IMR-90 (cell line): ENCODE measurements around the gene DGKB. TPM values are rescaled to one million over a fixed set of nuclear protein-coding genes. Genes with fewer than 3 reads are reported as not detected.

Experiments
- ATAC-seq: fragments of 200-7000 bp; cut with Tn5 transposase; 2 replicates; pipeline ENCODE4 v1.9.1; 2020; ENCODE audit warnings: low read depth, mild to moderate bottlenecking, moderate library complexity
- BruUV-seq: library from RNA; stranded (reverse); fragments of 400-500 nt; replicated peaks from 2 replicates; lab custom pipeline; 2021; lab: Mats Ljungman, UMichigan
- CTCF ChIA-PET: fragments of 300-600 bp; formaldehyde crosslinking; extraction: SDS; loops from one replicate; lab custom pipeline; 2021; ENCODE audit warnings: antibody characterized with exemption; lab: Yijun Ruan, JAX
- POLR2A ChIA-PET: fragments of 300-600 bp; sonication (Branson Sonifier 250); formaldehyde crosslinking; loops from one replicate; lab custom pipeline; 2022; ENCODE audit warnings: antibody characterized with exemption; ENCODE audit not compliant: unreplicated experiment; lab: Charles Lee
- DNase-seq: peaks from one replicate; pipeline ENCODE4 v3.0.0; 2013
- H2AFZ ChIP-seq: replicated peaks from 2 replicates; pipeline ENCODE3; 2013; ENCODE audit warnings: low read length, mild to moderate bottlenecking; ENCODE audit not compliant: poor library complexity
- H2AK5ac ChIP-seq: 2 replicates; pipeline ENCODE4 v1.6.1; 2013; ENCODE audit warnings: low read depth, low read length, inconsistent platforms
- H2AK9ac ChIP-seq: replicated peaks from 2 replicates; pipeline ENCODE3; 2013; ENCODE audit warnings: mild to moderate bottlenecking, low read depth, low read length, moderate library complexity; ENCODE audit not compliant: poor library complexity
- H2BK120ac ChIP-seq: 2 replicates; pipeline ENCODE4 v1.6.1; 2013; ENCODE audit warnings: low read depth, low read length, inconsistent platforms
- H2BK15ac ChIP-seq: 3 replicates; pipeline ENCODE4 v1.6.1; 2013; ENCODE audit warnings: low read depth, low read length, inconsistent platforms
- H2BK20ac ChIP-seq: 2 replicates; pipeline ENCODE4 v1.6.1; 2013; ENCODE audit warnings: low read depth, mild to moderate bottlenecking, inconsistent platforms, low read length, moderate library complexity
- H2BK5ac ChIP-seq: 2 replicates; pipeline ENCODE4 v1.6.1; 2013; ENCODE audit warnings: mild to moderate bottlenecking, low read depth, low read length, inconsistent platforms; ENCODE audit not compliant: poor library complexity, severe bottlenecking
- H3K14ac ChIP-seq: replicated peaks from 2 replicates; pipeline ENCODE4 v1.6.1; 2013; ENCODE audit warnings: low read depth, low read length, inconsistent platforms
- H3K18ac ChIP-seq: 2 replicates; pipeline ENCODE4 v1.6.1; 2013; ENCODE audit warnings: low read depth, low read length, control low read depth
- H3K23ac ChIP-seq: 2 replicates; pipeline ENCODE4 v1.6.1; 2013; ENCODE audit warnings: low read depth, low read length, inconsistent platforms
- H3K27ac ChIP-seq: 2 replicates; pipeline ENCODE4 v1.5.1; 2013; ENCODE audit warnings: mild to moderate bottlenecking, control low read depth, low read length; ENCODE audit not compliant: insufficient read depth
- H3K27me3 ChIP-seq: 2 replicates; pipeline ENCODE4 v1.6.1; 2013; ENCODE audit warnings: low read length; ENCODE audit not compliant: control insufficient read depth, insufficient read depth
- H3K36me3 ChIP-seq: 2 replicates; pipeline ENCODE4 v1.6.1; 2013; ENCODE audit warnings: low read length, mixed read lengths; ENCODE audit not compliant: control insufficient read depth, insufficient read depth
- H3K4ac ChIP-seq: 2 replicates; pipeline ENCODE4 v1.6.1; 2013; ENCODE audit warnings: low read depth, low read length, inconsistent platforms
- H3K4me1 ChIP-seq: 2 replicates; pipeline ENCODE4 v1.6.1; 2013; ENCODE audit warnings: low read length, mixed read lengths; ENCODE audit not compliant: control insufficient read depth, insufficient read depth
- H3K4me2 ChIP-seq: 2 replicates; pipeline ENCODE4 v1.6.1; 2013; ENCODE audit warnings: low read depth, mild to moderate bottlenecking, control low read depth, low read length, moderate library complexity
- H3K4me3 ChIP-seq: 2 replicates; pipeline ENCODE4 v1.5.1; 2013; ENCODE audit warnings: low read depth, mild to moderate bottlenecking, control low read depth, low read length, moderate library complexity; ENCODE audit not compliant: insufficient read depth
- H3K56ac ChIP-seq: 2 replicates; pipeline ENCODE4 v1.6.1; 2013; ENCODE audit warnings: low read length, inconsistent platforms; ENCODE audit not compliant: insufficient read depth; ENCODE audit errors: extremely low read depth
- H3K79me1 ChIP-seq, 2 experiments: 2 replicates each; pipeline ENCODE4 v1.6.1; 2013; ENCODE audit warnings: low read length in 2 of 2, inconsistent platforms in 1 of 2, low read depth in 1 of 2
- H3K9ac ChIP-seq: 2 replicates; pipeline ENCODE4 v1.6.1; 2013; ENCODE audit warnings: low read depth, low read length, control low read depth
- H3K9me1 ChIP-seq: 2 replicates; pipeline ENCODE4 v1.6.1; 2013; ENCODE audit warnings: low read length, inconsistent platforms; ENCODE audit not compliant: insufficient read depth
- H3K9me3 ChIP-seq: 2 replicates; pipeline ENCODE4 v1.6.1; 2013; ENCODE audit warnings: low read length; ENCODE audit not compliant: control insufficient read depth, insufficient read depth
- H4K20me1 ChIP-seq: 2 replicates; pipeline ENCODE4 v1.6.1; 2013; ENCODE audit warnings: low read length, inconsistent platforms; ENCODE audit not compliant: insufficient read depth
- H4K5ac ChIP-seq: 2 replicates; pipeline ENCODE4 v1.6.1; 2013; ENCODE audit warnings: mild to moderate bottlenecking, low read depth, low read length, control low read depth
- H4K8ac ChIP-seq, 2 experiments: 2 replicates each; pipeline ENCODE4 v1.6.1; 2013; ENCODE audit warnings: low read depth in 2 of 2, low read length in 2 of 2, control low read depth in 1 of 2, inconsistent platforms in 1 of 2
- H4K91ac ChIP-seq: 2 replicates; pipeline ENCODE4 v1.6.1; 2013; ENCODE audit warnings: low read depth, low read length, inconsistent platforms; ENCODE audit not compliant: insufficient read depth
- BHLHE40 ChIP-seq: fragments of 150-350 bp; IDR thresholded peaks from 2 replicates; pipeline ENCODE4 v1.6.1; 2016; ENCODE audit warnings: mild to moderate bottlenecking, low read depth, low read length
- ELK1 ChIP-seq: fragments of 150-350 bp; IDR thresholded peaks from 2 replicates; pipeline ENCODE4 v1.6.1; 2016; ENCODE audit warnings: low read depth, mild to moderate bottlenecking, low read length, moderate library complexity, borderline replicate concordance
- MAZ ChIP-seq: IDR thresholded peaks from 2 replicates; pipeline ENCODE4 v1.6.1; 2012; ENCODE audit warnings: low read depth, mild to moderate bottlenecking, low read length, improper control_type of control experiment, moderate library complexity, borderline replicate concordance
- RAD21 ChIP-seq: IDR thresholded peaks from 2 replicates; pipeline ENCODE4 v1.6.1; 2012; ENCODE audit warnings: low read length, improper control_type of control experiment
- SMC3 ChIP-seq: fragments of 150-350 bp; IDR thresholded peaks from 2 replicates; pipeline ENCODE4 v1.6.1; 2016; ENCODE audit warnings: low read depth, mild to moderate bottlenecking, antibody characterized with exemption, low read length, moderate library complexity
- WGBS, 2 experiments: methylation state at CpG; one replicate each; pipeline versions ENCODE4 v1.1.5 to v1.1.7; 2013; ENCODE audit warnings: missing lambda C conversion rate in 2 of 2; ENCODE audit not compliant: insufficient read length in 1 of 2; ENCODE audit errors: extremely low coverage in 2 of 2; 5-methylcytosine and 5-hydroxymethylcytosine counted together
- dilution Hi-C: fragments of 300-500 bp; cut with HindIII; formaldehyde crosslinking; loops from one replicate; pipeline ENCODE4 v1.14.3; 2018; ENCODE audit warnings: low sequenced_read_pairs; ENCODE audit not compliant: unreplicated experiment
- in situ Hi-C: fragments of 300-500 bp; cut with MboI; formaldehyde crosslinking; loops from 3 replicates; pipeline ENCODE4 v1.14.3; 2019; ENCODE audit warnings: low sequenced_read_pairs, inconsistent platforms, mixed read lengths
- intact Hi-C: fragments of 100-400 bp; cut with micrococcal nuclease; formaldehyde crosslinking; loops from 2 replicates; pipeline ENCODE4 v1.10.0; 2022
- polyA plus RNA-seq, 3 experiments: library from polyadenylated mRNA; depleted of rRNA; stranded (reverse); fragments of >200 nt; gene quantifications; 2 replicates each; pipeline ENCODE4 v1.2.3, GENCODE V29; 2012; ENCODE audit warnings: low replicate concordance in 1 of 3
- total RNA-seq: library from RNA; depleted of rRNA; stranded (reverse); fragments of >200 nt; gene quantifications from 2 replicates; pipeline ENCODE4 v1.2.3, GENCODE V29; 2012

Gene DGKB
- total and polyA plus RNA-seq, 2 of the 4 experiments (the other 2 are of a cell fraction): not detected

DNA sequence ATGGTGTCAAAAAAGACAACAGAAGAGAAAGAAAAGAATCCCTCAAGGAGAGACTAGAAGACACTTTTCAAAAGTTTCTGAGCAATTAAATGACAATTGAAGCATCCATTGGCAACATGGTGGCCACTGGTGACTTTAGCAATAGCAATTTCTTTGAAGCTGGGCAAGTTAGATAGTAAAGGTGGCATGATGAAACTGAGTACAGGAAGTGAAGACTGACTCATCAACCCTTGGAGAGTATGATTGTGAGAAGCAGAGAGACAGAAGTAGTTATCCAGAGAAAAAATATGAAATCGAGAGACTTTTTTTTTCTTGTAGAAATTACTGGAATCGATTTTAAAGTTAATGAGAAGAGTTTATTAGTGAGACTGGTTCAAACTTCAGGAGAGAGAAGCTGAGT, 52.5 kb downstream of the DGKB start:
- Histone ChIP-seq H3K27me3 (no peaks in the 10 kb centered on the region), H3K36me3 (no peaks in the 10 kb centered on the region), H2AK5ac (no peak overlapping the region), H2BK20ac (no peak overlapping the region), H3K9me1 (no peaks in the 10 kb centered on the region), H2AK9ac (no peak overlapping the region), H4K8ac (no peak overlapping the region), H3K4ac (no peak overlapping the region), H3K14ac (no peak overlapping the region), H3K9ac (no peak overlapping the region), H3K9me3 (no peaks in the 10 kb centered on the region), H4K5ac (no peak overlapping the region), H3K27ac (no peak overlapping the region), H4K20me1 (no peaks in the 10 kb centered on the region), H3K4me2 (no peak overlapping the region), H4K91ac (no peak overlapping the region), H3K23ac (no peak overlapping the region), H3K56ac (no peak overlapping the region), H2BK5ac (no peak overlapping the region), H3K18ac (no peak overlapping the region), H2BK15ac (no peak overlapping the region), H2BK120ac (no peak overlapping the region), H2AFZ (no peak overlapping the region), H3K4me3 (no peak overlapping the region), H3K79me1 (no peaks in the 10 kb centered on the region), H3K4me1 (no peaks in the 10 kb centered on the region)
- 60% methylated on average over 1 of the region's 2 CpGs; no CpG with 5 or more reads in 1 of the 2 experiments for WGBS, 2 experiments
- in situ Hi-C loops: no loop called here
- TF ChIP-seq SMC3: no peak
- no peak for TF ChIP-seq MAZ
- TF ChIP-seq RAD21: no peak
- TF ChIP-seq ELK1: no peak
- no peak for TF ChIP-seq BHLHE40
- POLR2A ChIA-PET: no interaction called here
- CTCF ChIA-PET: no interaction called here
- peak; percentile 20 for DNase-seq
- intact Hi-C loops: no loop called here
- dilution Hi-C loops: no loop called here
- no TSS peak for BruUV-seq
- no peak for ATAC-seq
